OCI-LY1 (cell line): ENCODE measurements around the gene COMMD10.
A peak's percentile ranks its signal among the peaks of the same experiment; 100 is the strongest.

Experiments used
- H2AFZ ChIP-seq: fragments of 200-600 bp; sonication (generic), shearing (Covaris generic); 2 replicates; pipeline ENCODE4 v1.6.0; 2014; ENCODE audit warnings: antibody characterized with exemption, mild to moderate bottlenecking, low read length
- H3F3A ChIP-seq: fragments of 200-600 bp; sonication (generic), shearing (Covaris generic); 2 replicates; pipeline ENCODE4 v1.6.0; 2014; ENCODE audit warnings: mild to moderate bottlenecking, antibody characterized with exemption, low read length, moderate library complexity; ENCODE audit not compliant: insufficient read depth
- H3K27ac ChIP-seq: fragments of 200-600 bp; sonication (generic); 2 replicates; pipeline ENCODE4 v1.5.1; 2014; ENCODE audit warnings: low read length, mixed run types, mild to moderate bottlenecking, low read depth; ENCODE audit not compliant: poor library complexity, severe bottlenecking
- H3K27me3 ChIP-seq: fragments of 200-600 bp; sonication (generic); 2 replicates; pipeline ENCODE4 v1.6.0; 2014; ENCODE audit warnings: antibody characterized with exemption, mild to moderate bottlenecking, low read length, moderate library complexity; ENCODE audit not compliant: insufficient read depth
- H3K36me3 ChIP-seq: fragments of 200-600 bp; sonication (generic); 2 replicates; pipeline ENCODE4 v1.6.1; 2014; ENCODE audit warnings: mild to moderate bottlenecking, antibody characterized with exemption, low read length, moderate library complexity, mixed read lengths; ENCODE audit not compliant: insufficient read depth
- H3K4me1 ChIP-seq: fragments of 200-600 bp; sonication (generic); 2 replicates; pipeline ENCODE4 v1.5.1; 2014; ENCODE audit warnings: mild to moderate bottlenecking, low read length, moderate library complexity; ENCODE audit not compliant: insufficient read depth, severe bottlenecking
- H3K4me2 ChIP-seq: fragments of 200-600 bp; sonication (generic), shearing (Covaris generic); 2 replicates; pipeline ENCODE4 v1.6.1; 2014; ENCODE audit warnings: low read length
- H3K4me3 ChIP-seq: fragments of 200-600 bp; sonication (generic); 2 replicates; pipeline ENCODE4 v1.5.1; 2014; ENCODE audit warnings: low read length, low read depth, mild to moderate bottlenecking, mixed read lengths; ENCODE audit not compliant: poor library complexity, severe bottlenecking
- H3K79me2 ChIP-seq: fragments of 200-600 bp; shearing (Covaris generic); 2 replicates; pipeline ENCODE4 v1.6.1; 2016; ENCODE audit warnings: mixed run types, low read length, mixed read lengths; ENCODE audit not compliant: insufficient read depth
- H3K9ac ChIP-seq: fragments of 200-600 bp; sonication (generic), shearing (Covaris generic); 2 replicates; pipeline ENCODE4 v1.6.1; 2014; ENCODE audit warnings: mild to moderate bottlenecking, low read length, mixed read lengths
- H3K9me2 ChIP-seq: fragments of 200-600 bp; sonication (generic), shearing (Covaris generic); 2 replicates; pipeline ENCODE4 v1.6.1; 2014; ENCODE audit warnings: low read depth, mild to moderate bottlenecking, low read length, mixed read lengths
- H3K9me3 ChIP-seq: fragments of 200-600 bp; shearing (Covaris generic); 2 replicates; pipeline ENCODE4 v1.6.1; 2014; ENCODE audit warnings: low read length, mixed read lengths
- H4K20me1 ChIP-seq: fragments of 200-600 bp; sonication (generic), shearing (Covaris generic); 2 replicates; pipeline ENCODE4 v1.6.0; 2016; ENCODE audit warnings: mild to moderate bottlenecking, low read length; ENCODE audit not compliant: insufficient read depth
- EZH2 ChIP-seq: fragments of 200-600 bp; sonication (generic), shearing (Covaris generic); IDR thresholded peaks from 2 replicates; pipeline ENCODE4 v1.8.0; 2017; ENCODE audit warnings: borderline replicate concordance, mixed run types, mild to moderate bottlenecking, antibody characterized with exemption, low read length, moderate library complexity, mixed read lengths
- TF ChIP-seq, protein P1 (sequence below): fragments of 200-600 bp; sonication (generic), shearing (Covaris generic); IDR thresholded peaks from 2 replicates; pipeline ENCODE4 v1.5.1; 2017; ENCODE audit warnings: mild to moderate bottlenecking, antibody characterized with exemption, low read length, moderate library complexity, mixed read lengths

The COMMD10 gene

DNA sequence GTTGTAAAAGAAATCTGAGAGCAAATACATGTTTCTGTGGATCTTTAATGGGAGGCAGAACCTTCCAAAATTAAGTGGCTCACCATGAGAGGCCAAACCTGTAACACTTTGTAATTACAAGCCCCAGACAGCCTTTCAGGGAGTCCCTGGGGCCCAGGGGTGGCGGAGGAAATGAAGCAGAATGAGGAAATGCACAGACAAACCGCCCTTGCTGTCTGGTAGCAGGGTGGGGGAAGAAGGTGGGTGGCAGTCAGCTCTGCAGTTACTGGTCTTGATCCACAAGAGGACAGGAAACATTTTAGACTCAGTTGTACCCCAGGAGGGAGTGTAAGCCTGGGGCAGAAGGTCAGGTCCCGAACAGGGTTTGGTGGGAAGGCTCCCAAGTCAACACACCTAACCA lies 46.0 kb upstream of the COMMD10 start:
- Histone ChIP-seq H4K20me1 (no peaks in the 10 kb centered on the region), H3K4me1 (peaks cover 38% of the 10 kb centered on the region), H3K79me2 (no peaks in the 10 kb centered on the region), H3K9ac (peak overlapping the region; percentile 27; the same call in 1 of the 2 replicates), H2AFZ (peak overlapping the region; percentile 53), H3K36me3 (no peaks in the 10 kb centered on the region), H3K27ac (peak overlapping the region; percentile 64), H3F3A (no peaks in the 10 kb centered on the region), H3K9me2 (no peaks in the 10 kb centered on the region), H3K4me2 (peak overlapping the region; percentile 41; the same call in 1 of the 2 replicates), H3K27me3 (no peaks in the 10 kb centered on the region), H3K4me3 (no peak overlapping the region), H3K9me3 (no peaks in the 10 kb centered on the region)
- no peak for TF ChIP-seq EZH2
- TF ChIP-seq, protein P1, sequence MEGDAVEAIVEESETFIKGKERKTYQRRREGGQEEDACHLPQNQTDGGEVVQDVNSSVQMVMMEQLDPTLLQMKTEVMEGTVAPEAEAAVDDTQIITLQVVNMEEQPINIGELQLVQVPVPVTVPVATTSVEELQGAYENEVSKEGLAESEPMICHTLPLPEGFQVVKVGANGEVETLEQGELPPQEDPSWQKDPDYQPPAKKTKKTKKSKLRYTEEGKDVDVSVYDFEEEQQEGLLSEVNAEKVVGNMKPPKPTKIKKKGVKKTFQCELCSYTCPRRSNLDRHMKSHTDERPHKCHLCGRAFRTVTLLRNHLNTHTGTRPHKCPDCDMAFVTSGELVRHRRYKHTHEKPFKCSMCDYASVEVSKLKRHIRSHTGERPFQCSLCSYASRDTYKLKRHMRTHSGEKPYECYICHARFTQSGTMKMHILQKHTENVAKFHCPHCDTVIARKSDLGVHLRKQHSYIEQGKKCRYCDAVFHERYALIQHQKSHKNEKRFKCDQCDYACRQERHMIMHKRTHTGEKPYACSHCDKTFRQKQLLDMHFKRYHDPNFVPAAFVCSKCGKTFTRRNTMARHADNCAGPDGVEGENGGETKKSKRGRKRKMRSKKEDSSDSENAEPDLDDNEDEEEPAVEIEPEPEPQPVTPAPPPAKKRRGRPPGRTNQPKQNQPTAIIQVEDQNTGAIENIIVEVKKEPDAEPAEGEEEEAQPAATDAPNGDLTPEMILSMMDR = no peak

DNA sequence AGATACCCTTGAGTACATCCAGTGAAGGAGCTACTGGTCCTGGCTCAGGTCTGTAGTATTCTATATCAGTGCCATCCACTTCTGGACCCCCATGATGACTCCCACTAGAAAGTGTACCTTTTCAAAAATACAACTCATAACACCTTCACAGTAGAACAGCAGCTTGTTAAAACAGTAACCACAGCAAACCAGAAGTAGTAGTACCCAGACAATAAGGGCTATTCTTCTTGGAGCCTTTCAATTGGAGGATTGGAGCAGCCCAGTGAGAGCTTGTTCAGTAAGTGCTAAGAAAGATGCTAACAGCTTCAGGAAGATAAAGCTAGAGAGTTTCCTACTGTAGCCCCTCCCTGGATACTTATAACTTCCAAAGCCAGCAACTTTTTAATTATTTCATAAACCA lies 42.5 kb upstream of the COMMD10 start:
- H3K27me3 ChIP-seq = no peaks in the 10 kb centered on the region
- H3K4me3 ChIP-seq = no peak overlapping the region
- H3K9me3 ChIP-seq = no peaks in the 10 kb centered on the region
- no peak overlapping the region for H2AFZ ChIP-seq
- H3F3A ChIP-seq = no peaks in the 10 kb centered on the region
- no peak overlapping the region for H3K27ac ChIP-seq
- no peak for TF ChIP-seq EZH2
- TF ChIP-seq, protein P1 = no peak
- H3K36me3 ChIP-seq = no peaks in the 10 kb centered on the region
- H3K79me2 ChIP-seq = no peaks in the 10 kb centered on the region
- H3K4me1 ChIP-seq = peaks cover 20% of the 10 kb centered on the region
- no peak overlapping the region for H3K4me2 ChIP-seq
- H4K20me1 ChIP-seq = no peaks in the 10 kb centered on the region
- H3K9ac ChIP-seq = no peak overlapping the region
- H3K9me2 ChIP-seq = no peaks in the 10 kb centered on the region

DNA sequence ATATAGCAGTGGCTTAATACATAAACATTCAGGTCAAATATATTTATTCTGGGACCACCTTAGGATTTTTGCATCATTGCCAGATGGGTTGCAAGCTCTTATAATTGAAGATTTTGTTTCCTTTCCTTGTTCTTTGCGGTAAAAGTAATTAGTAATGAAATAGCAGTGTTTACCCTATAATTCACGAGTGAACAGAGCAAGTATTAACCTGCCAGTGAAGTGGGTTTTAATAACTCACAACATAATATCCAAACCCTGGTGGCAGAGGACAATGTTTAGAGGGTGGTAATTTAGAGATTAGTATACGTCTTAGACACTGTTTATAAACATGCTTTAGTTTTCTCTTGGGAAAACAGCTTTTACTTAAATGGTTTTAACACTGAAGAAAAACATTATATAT lies 40.8 kb upstream of the COMMD10 start:
- Histone ChIP-seq H3K79me2 (no peaks in the 10 kb centered on the region), H3K27ac (no peak overlapping the region), H3K9me3 (no peaks in the 10 kb centered on the region), H3K4me2 (no peak overlapping the region), H2AFZ (no peak overlapping the region), H3K9ac (no peak overlapping the region), H3K4me1 (peaks cover 5% of the 10 kb centered on the region), H3K4me3 (no peak overlapping the region), H4K20me1 (no peaks in the 10 kb centered on the region), H3K27me3 (no peaks in the 10 kb centered on the region), H3F3A (no peaks in the 10 kb centered on the region), H3K9me2 (no peaks in the 10 kb centered on the region), H3K36me3 (no peaks in the 10 kb centered on the region)
- TF ChIP-seq, protein P1 = no peak
- no peak for TF ChIP-seq EZH2
